Glutamatergic neuron (in vitro differentiated cells): ENCODE results near the gene ALDH5A1. TPM values are rescaled to one million over a fixed set of nuclear protein-coding genes. Genes with fewer than 3 reads are reported as not detected.

ENCODE experiments used
- DNase-seq: peaks from one replicate; pipeline ENCODE4 v3.0.0; 2022
- H3K27ac Mint-ChIP-seq: one replicate; pipeline ENCODE4 v1.8.0; 2020; ENCODE audit warnings: mild to moderate bottlenecking, mixed read lengths, inconsistent platforms; ENCODE audit not compliant: unreplicated experiment
- H3K27me3 Mint-ChIP-seq: one replicate; pipeline ENCODE4 v1.8.0; 2020; ENCODE audit warnings: mild to moderate bottlenecking, moderate library complexity, mixed read lengths, inconsistent platforms; ENCODE audit not compliant: unreplicated experiment
- H3K36me3 Mint-ChIP-seq: one replicate; pipeline ENCODE4 v1.8.0; 2020; ENCODE audit warnings: mild to moderate bottlenecking, mixed read lengths, inconsistent platforms; ENCODE audit not compliant: unreplicated experiment
- H3K4me1 Mint-ChIP-seq: one replicate; pipeline ENCODE4 v1.8.0; 2020; ENCODE audit warnings: mild to moderate bottlenecking, low read depth, mixed read lengths, inconsistent platforms; ENCODE audit not compliant: unreplicated experiment
- H3K4me3 Mint-ChIP-seq: one replicate; pipeline ENCODE4 v1.8.0; 2020; ENCODE audit warnings: mild to moderate bottlenecking, mixed read lengths, inconsistent platforms; ENCODE audit not compliant: unreplicated experiment
- H3K9me3 Mint-ChIP-seq: one replicate; pipeline ENCODE4 v1.8.0; 2020; ENCODE audit warnings: mild to moderate bottlenecking, moderate library complexity, mixed read lengths, inconsistent platforms; ENCODE audit not compliant: unreplicated experiment
- total RNA-seq: library from RNA; stranded (reverse); fragmentation: NEBNext Ultra II Directional; extraction: Animal tissue kit (Norgen Biotek cat#: 25700); gene quantifications from one replicate; pipeline ENCODE4 v1.2.1, GENCODE V29; 2021; ENCODE audit not compliant: unreplicated experiment
- TF ChIP-seq, protein P1 (sequence below): fragments of 200-600 bp; sonication (generic); IDR thresholded peaks from one replicate; pipeline ENCODE4 v1.5.0; 2021; ENCODE audit not compliant: partially characterized antibody, unreplicated experiment

Gene ALDH5A1
- total RNA-seq, 1 donor from 2014 or later: 1.2 TPM

- Mint-ChIP-seq H3K27ac (no peak overlapping the region), H3K36me3 (no peaks in the 10 kb centered on the region), H3K27me3 (no peaks in the 10 kb centered on the region), H3K9me3 (peaks cover 3% of the 10 kb centered on the region), H3K4me3 (no peak overlapping the region), H3K4me1 (peaks cover 25% of the 10 kb centered on the region)
- peak; percentile 87 for DNase-seq
- TF ChIP-seq, protein P1, sequence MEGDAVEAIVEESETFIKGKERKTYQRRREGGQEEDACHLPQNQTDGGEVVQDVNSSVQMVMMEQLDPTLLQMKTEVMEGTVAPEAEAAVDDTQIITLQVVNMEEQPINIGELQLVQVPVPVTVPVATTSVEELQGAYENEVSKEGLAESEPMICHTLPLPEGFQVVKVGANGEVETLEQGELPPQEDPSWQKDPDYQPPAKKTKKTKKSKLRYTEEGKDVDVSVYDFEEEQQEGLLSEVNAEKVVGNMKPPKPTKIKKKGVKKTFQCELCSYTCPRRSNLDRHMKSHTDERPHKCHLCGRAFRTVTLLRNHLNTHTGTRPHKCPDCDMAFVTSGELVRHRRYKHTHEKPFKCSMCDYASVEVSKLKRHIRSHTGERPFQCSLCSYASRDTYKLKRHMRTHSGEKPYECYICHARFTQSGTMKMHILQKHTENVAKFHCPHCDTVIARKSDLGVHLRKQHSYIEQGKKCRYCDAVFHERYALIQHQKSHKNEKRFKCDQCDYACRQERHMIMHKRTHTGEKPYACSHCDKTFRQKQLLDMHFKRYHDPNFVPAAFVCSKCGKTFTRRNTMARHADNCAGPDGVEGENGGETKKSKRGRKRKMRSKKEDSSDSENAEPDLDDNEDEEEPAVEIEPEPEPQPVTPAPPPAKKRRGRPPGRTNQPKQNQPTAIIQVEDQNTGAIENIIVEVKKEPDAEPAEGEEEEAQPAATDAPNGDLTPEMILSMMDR: peak; percentile 83
Observed at GRCh38 chr6:24581084-24581669, 86.4 kb downstream of the ALDH5A1 start.

GRCh38 chr6:24583463-24584381 lies 89.0 kb downstream of the ALDH5A1 start:
- H3K27me3 Mint-ChIP-seq: peaks cover 3% of the 10 kb centered on the region
- no peaks in the 10 kb centered on the region for H3K36me3 Mint-ChIP-seq
- H3K4me3 Mint-ChIP-seq: peak overlapping the region; percentile 77
- peaks cover 25% of the 10 kb centered on the region for H3K4me1 Mint-ChIP-seq
- peaks cover 6% of the 10 kb centered on the region for H3K9me3 Mint-ChIP-seq
- peak overlapping the region; percentile 86 for H3K27ac Mint-ChIP-seq
- TF ChIP-seq, protein P1: peak; percentile 80
- DNase-seq: peak; percentile 84

GRCh38 chr6:24584382-24584720 lies 89.6 kb downstream of the ALDH5A1 start:
- Mint-ChIP-seq H3K27me3 (peaks cover 3% of the 10 kb centered on the region), H3K36me3 (no peaks in the 10 kb centered on the region), H3K4me3 (no peak overlapping the region), H3K9me3 (peaks cover 6% of the 10 kb centered on the region), H3K27ac (peak overlapping the region; percentile 86), H3K4me1 (peaks cover 26% of the 10 kb centered on the region)
- TF ChIP-seq, protein P1: no peak
- peak; percentile 44 for DNase-seq

Other genes starting within 250 kb of the ALDH5A1 start
- gene DCDC2, start 136.9 kb upstream of the ALDH5A1 start, total RNA-seq: not detected
- gene MRS2, start 92.0 kb upstream of the ALDH5A1 start, total RNA-seq: 25.2 TPM
- gene GPLD1, start 5.4 kb upstream of the ALDH5A1 start, total RNA-seq: 2.0 TPM
- 1.8 TPM for gene KIAA0319, start 151.2 kb downstream of the ALDH5A1 start, total RNA-seq
- gene TDP2, start 171.9 kb downstream of the ALDH5A1 start, total RNA-seq: 56.9 TPM
- gene ACOT13, start 172.1 kb downstream of the ALDH5A1 start, total RNA-seq: 25.3 TPM
- gene C6orf62, start 224.2 kb downstream of the ALDH5A1 start, total RNA-seq: 155 TPM